Measurements from ENCODE around the gene PAPPA2. TPM values are rescaled to one million over a fixed set of nuclear protein-coding genes. Genes with fewer than 3 reads are reported as not detected.

The PAPPA2 gene
- total RNA-seq, 1 experiment from 2014 or later: 0.81 TPM

DNA sequence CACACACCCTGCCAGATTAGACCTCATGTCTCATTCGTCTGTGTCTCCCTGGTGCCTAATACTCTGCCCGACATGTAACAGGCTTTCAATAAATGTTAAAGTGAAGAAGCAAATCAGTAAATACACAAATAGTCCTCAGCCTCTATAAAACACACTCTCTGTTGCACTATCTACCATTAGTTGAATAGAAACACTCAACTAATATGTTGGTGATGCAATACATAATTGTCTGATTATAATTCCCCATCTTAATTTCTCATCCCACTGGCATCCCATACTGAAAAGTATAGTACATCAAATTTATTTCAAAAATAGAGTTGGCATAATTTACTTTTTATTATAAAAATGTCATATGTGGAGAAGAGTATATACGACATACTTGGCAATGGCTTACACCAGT, 162.4 kb downstream of the PAPPA2 start:
- no peak overlapping the region for H2BK12ac ChIP-seq (ENCODE audit: insufficient read length, low read depth, low read length)
- H3K27ac ChIP-seq (ENCODE audit: insufficient read length, low read depth, low read length): no peak overlapping the region
- TF ChIP-seq, protein P1, sequence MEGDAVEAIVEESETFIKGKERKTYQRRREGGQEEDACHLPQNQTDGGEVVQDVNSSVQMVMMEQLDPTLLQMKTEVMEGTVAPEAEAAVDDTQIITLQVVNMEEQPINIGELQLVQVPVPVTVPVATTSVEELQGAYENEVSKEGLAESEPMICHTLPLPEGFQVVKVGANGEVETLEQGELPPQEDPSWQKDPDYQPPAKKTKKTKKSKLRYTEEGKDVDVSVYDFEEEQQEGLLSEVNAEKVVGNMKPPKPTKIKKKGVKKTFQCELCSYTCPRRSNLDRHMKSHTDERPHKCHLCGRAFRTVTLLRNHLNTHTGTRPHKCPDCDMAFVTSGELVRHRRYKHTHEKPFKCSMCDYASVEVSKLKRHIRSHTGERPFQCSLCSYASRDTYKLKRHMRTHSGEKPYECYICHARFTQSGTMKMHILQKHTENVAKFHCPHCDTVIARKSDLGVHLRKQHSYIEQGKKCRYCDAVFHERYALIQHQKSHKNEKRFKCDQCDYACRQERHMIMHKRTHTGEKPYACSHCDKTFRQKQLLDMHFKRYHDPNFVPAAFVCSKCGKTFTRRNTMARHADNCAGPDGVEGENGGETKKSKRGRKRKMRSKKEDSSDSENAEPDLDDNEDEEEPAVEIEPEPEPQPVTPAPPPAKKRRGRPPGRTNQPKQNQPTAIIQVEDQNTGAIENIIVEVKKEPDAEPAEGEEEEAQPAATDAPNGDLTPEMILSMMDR (conservative IDR thresholded peaks at IDR 0.05): no peak
- no peak for DNase-seq
- H2BK15ac ChIP-seq (ENCODE audit: low read depth, low read length): no peak overlapping the region
- no peak overlapping the region for H2AK5ac ChIP-seq (ENCODE audit: insufficient read length, low read length)
- H2BK20ac ChIP-seq (ENCODE audit: low read depth, low read length, poor library complexity, severe bottlenecking): no peak overlapping the region
- no peaks in the 10 kb centered on the region for H4K20me1 ChIP-seq (ENCODE audit: control insufficient read depth, insufficient read depth, insufficient read length)
- H3K4me2 ChIP-seq (ENCODE audit: insufficient read depth, insufficient read length, low read length): no peak overlapping the region
- Mint-ChIP-seq H3K4me1 (no peaks in the 10 kb centered on the region), H3K4me3 (no peak overlapping the region), H3K9me3 (peaks cover 0 to 3% of the 10 kb centered on the region in 2 experiments; a peak in 2 of 5 replicates), H3K27me3 (ENCODE audit: low read depth) (peaks cover 2% of the 10 kb centered on the region; the same call in 1 of the 2 replicates), H3K27ac (no peak overlapping the region), H3K36me3 (ENCODE audit: insufficient read depth in 1 of 3, low read depth in 3 of 3) (no peaks in the 10 kb centered on the region)
- no peak overlapping the region for H2AFZ ChIP-seq (ENCODE audit: low read length)
- H4K91ac ChIP-seq (ENCODE audit: insufficient read length, low read depth, low read length): no peak overlapping the region
- H3K23ac ChIP-seq (ENCODE audit: insufficient read length, low read depth, low read length): no peak overlapping the region
- no peak overlapping the region for H2BK5ac ChIP-seq (ENCODE audit: insufficient read length, low read length)
- H3K27me3 ChIP-seq (ENCODE audit: insufficient read depth, low read length): no peaks in the 10 kb centered on the region
- no peaks in the 10 kb centered on the region for H3K4me1 ChIP-seq (ENCODE audit: insufficient read depth, low read length)
- no peak overlapping the region for H3K18ac ChIP-seq (ENCODE audit: insufficient read length, low read depth, low read length)
- H2BK120ac ChIP-seq (ENCODE audit: low read depth, low read length, poor library complexity, severe bottlenecking): no peak overlapping the region
- H3K23me2 ChIP-seq (ENCODE audit: insufficient read length, low read depth, low read length, poor library complexity, severe bottlenecking): no peaks in the 10 kb centered on the region
- no peak overlapping the region for H3K4ac ChIP-seq (ENCODE audit: low read depth, low read length)
- H3T11ph ChIP-seq (ENCODE audit: low read length): no peak overlapping the region
- no peak overlapping the region for H4K8ac ChIP-seq (replicated peaks; ENCODE audit: insufficient read length, low read depth, low read length)
- H3K9me3 ChIP-seq (ENCODE audit: control insufficient read depth, low read depth, low read length): no peaks in the 10 kb centered on the region
- H3K56ac ChIP-seq (ENCODE audit: insufficient read length, low read depth, low read length): no peak overlapping the region
- H3K79me1 ChIP-seq (ENCODE audit: insufficient read depth, low read depth, low read length, poor library complexity, severe bottlenecking): no peaks in the 10 kb centered on the region
- H3K14ac ChIP-seq (ENCODE audit: insufficient read depth, low read length): no peak overlapping the region
- H3K79me2 ChIP-seq (ENCODE audit: insufficient read depth, low read length): no peaks in the 10 kb centered on the region
- no CpG with 5 or more reads among the region's 3 CpGs for WGBS (ENCODE audit: extremely low coverage, insufficient read length, low lambda C conversion rate)
- no peak overlapping the region for H4K5ac ChIP-seq (ENCODE audit: insufficient read length, low read depth, low read length)
- H3K9ac ChIP-seq (ENCODE audit: extremely low read depth, insufficient read length, low read length): no peak overlapping the region
